Measurements from ENCODE around the gene IL12RB1. TPM values are rescaled to one million over a fixed set of nuclear protein-coding genes. Genes with fewer than 3 reads are reported as not detected.

Gene IL12RB1
- polyA plus RNA-seq, 1 donor (not counting 4 experiments of a cell fraction or from before 2014, with no cell fraction given), result 0.09 TPM

- no peaks in the 10 kb centered on the region for H3K36me3 ChIP-seq (ENCODE audit: control insufficient read depth in 2 of 2, extremely low read depth in 1 of 2, insufficient read depth in 2 of 2, low read length in 2 of 2)
- DNase-seq (ENCODE audit: low read depth, low spot score) (peak; percentile 57), FAIRE-seq (no peak)
- H4K20me1 ChIP-seq (ENCODE audit: control insufficient read depth, extremely low read depth, insufficient read depth, low read length), result no peaks in the 10 kb centered on the region
- H3K4me1 ChIP-seq (ENCODE audit: control insufficient read depth, extremely low read depth, insufficient read depth, low read length), result peaks cover 13% of the 10 kb centered on the region
- peaks cover 8% of the 10 kb centered on the region for H3K27me3 ChIP-seq (ENCODE audit: control insufficient read depth, extremely low read depth, insufficient read depth, low read length)
- no peak overlapping the region for H3K4me3 ChIP-seq (ENCODE audit: control insufficient read depth in 2 of 3, extremely low read depth in 1 of 3, insufficient read depth in 2 of 3, low read depth in 1 of 3, low read length in 3 of 3)
- TF ChIP-seq CTCF (optimal IDR thresholded peaks at IDR 0.05 in 1 of 3, IDR thresholded peaks at IDR 0.05 in 1 of 3, conservative IDR thresholded peaks at IDR 0.05 in 1 of 3; ENCODE audit: extremely low read depth in 1 of 3, insufficient read depth in 2 of 3, low read length in 3 of 3) (no peak), EZH2 (IDR thresholded peaks at IDR 0.05; ENCODE audit: low read length) (no peak)
- peak overlapping the region; percentile 52 for H2AFZ ChIP-seq (ENCODE audit: control insufficient read depth, low read length)
- H3K9ac ChIP-seq (ENCODE audit: control insufficient read depth, extremely low read depth, insufficient read depth, low read length), result no peak overlapping the region
- dilution Hi-C loops (cut with MboI; ENCODE audit: extremely low pct_ligation_motif_present, low sequenced_read_pairs), result no loop called here
- H3K9me1 ChIP-seq (ENCODE audit: control insufficient read depth, extremely low read depth, insufficient read depth, low read length), result no peaks in the 10 kb centered on the region
- H3K4me2 ChIP-seq (ENCODE audit: control insufficient read depth, extremely low read depth, insufficient read depth, low read depth, low read length), result no peak overlapping the region
- no peaks in the 10 kb centered on the region for H3K9me3 ChIP-seq (ENCODE audit: control insufficient read depth, low read depth, low read length)
- no peaks in the 10 kb centered on the region for H3K79me2 ChIP-seq (ENCODE audit: control insufficient read depth, insufficient read depth, low read length)
- no peak overlapping the region for H3K27ac ChIP-seq (ENCODE audit: control insufficient read depth, insufficient read depth, low read length)
Measured at GRCh38 chr19:18093439-18094161, 6.9 kb upstream of the IL12RB1 start.

- Histone ChIP-seq H3K79me2 (ENCODE audit: control insufficient read depth, insufficient read depth, low read length) (no peaks in the 10 kb centered on the region), H3K27ac (ENCODE audit: control insufficient read depth, insufficient read depth, low read length) (no peak overlapping the region), H3K9me1 (ENCODE audit: control insufficient read depth, extremely low read depth, insufficient read depth, low read length) (no peaks in the 10 kb centered on the region), H3K9ac (ENCODE audit: control insufficient read depth, extremely low read depth, insufficient read depth, low read length) (no peak overlapping the region), H3K4me2 (ENCODE audit: control insufficient read depth, extremely low read depth, insufficient read depth, low read depth, low read length) (no peak overlapping the region), H3K36me3 (ENCODE audit: control insufficient read depth in 2 of 2, extremely low read depth in 1 of 2, insufficient read depth in 2 of 2, low read length in 2 of 2) (no peaks in the 10 kb centered on the region), H4K20me1 (ENCODE audit: control insufficient read depth, extremely low read depth, insufficient read depth, low read length) (no peaks in the 10 kb centered on the region), H3K4me3 (ENCODE audit: control insufficient read depth in 2 of 3, extremely low read depth in 1 of 3, insufficient read depth in 2 of 3, low read depth in 1 of 3, low read length in 3 of 3) (no peak overlapping the region), H2AFZ (ENCODE audit: control insufficient read depth, low read length) (no peak overlapping the region), H3K4me1 (ENCODE audit: control insufficient read depth, extremely low read depth, insufficient read depth, low read length) (peaks cover 9% of the 10 kb centered on the region), H3K9me3 (ENCODE audit: control insufficient read depth, low read depth, low read length) (no peaks in the 10 kb centered on the region), H3K27me3 (ENCODE audit: control insufficient read depth, extremely low read depth, insufficient read depth, low read length) (no peaks in the 10 kb centered on the region)
- DNase-seq (ENCODE audit: low read depth, low spot score), result no peak
- no peak for FAIRE-seq
- dilution Hi-C loops (cut with MboI; ENCODE audit: extremely low pct_ligation_motif_present, low sequenced_read_pairs), result no loop called here
- no peak for TF ChIP-seq CTCF (optimal IDR thresholded peaks at IDR 0.05 in 1 of 3, IDR thresholded peaks at IDR 0.05 in 1 of 3, conservative IDR thresholded peaks at IDR 0.05 in 1 of 3; ENCODE audit: extremely low read depth in 1 of 3, insufficient read depth in 2 of 3, low read length in 3 of 3)
- TF ChIP-seq EZH2 (IDR thresholded peaks at IDR 0.05; ENCODE audit: low read length), result no peak
Measured at GRCh38 chr19:18091217-18091608, 4.5 kb upstream of the IL12RB1 start.

All from keratinocyte (primary cell).